GM18867 (cell line): ENCODE measurements around the gene TMEM94.
"Not testable (repeated sequence)": the region's sequence is repeated elsewhere in the genome, so short reads cannot be mapped to it uniquely, and the experiment has no call there.

ENCODE experiments used
- ATAC-seq: cut with Tn5 transposase; IDR thresholded peaks from one replicate; pipeline ENCODE4 v1.9.1; 2021; ENCODE audit warnings: mild to moderate bottlenecking, moderate library complexity; ENCODE audit not compliant: unreplicated experiment

Gene TMEM94

DNA sequence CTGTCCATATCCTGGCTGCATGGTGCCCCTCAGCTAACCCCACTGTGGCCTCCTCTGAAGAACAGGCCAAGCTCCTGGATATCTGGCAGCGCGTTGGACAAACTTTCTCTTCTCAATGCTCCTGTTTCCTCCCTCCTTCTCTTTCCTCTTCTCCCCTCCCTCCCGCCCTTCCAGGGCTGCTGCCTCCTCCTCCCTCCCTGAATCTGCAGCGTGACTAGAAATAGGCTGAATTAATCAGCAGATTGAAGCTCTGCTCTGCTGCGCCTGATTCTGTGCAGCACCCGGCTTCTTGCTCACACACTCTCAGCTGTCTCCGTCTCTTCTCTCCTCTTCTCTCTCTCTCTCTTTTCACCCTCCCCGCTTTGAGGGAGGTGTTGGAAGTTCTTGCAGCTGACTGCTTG is 19.8 kb downstream of the TMEM94 start:
- no peak for ATAC-seq

- no peak for ATAC-seq
Measured at GRCh38 chr17:75476752-75477489, 20.5 kb downstream of the TMEM94 start.

DNA sequence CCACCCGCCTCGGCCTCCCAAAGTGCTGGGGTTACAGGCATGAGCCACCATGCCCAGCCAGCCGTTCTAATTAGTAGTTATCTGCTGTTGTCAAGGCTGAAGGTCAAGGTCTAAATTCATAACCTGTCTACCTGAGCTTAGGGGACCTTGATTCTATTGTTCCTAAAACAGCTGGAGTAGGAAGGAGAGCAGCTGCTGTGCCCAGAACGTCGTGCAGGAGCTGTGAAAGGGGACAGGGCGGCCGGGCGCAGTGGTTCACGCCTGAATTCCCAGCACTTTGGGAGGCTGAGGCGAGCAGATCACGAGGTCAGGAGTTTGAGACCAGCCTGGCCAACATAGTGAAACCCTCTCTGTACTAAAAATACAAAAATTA is 21.0 kb downstream of the TMEM94 start:
- ATAC-seq, result not testable (repeated sequence)

DNA sequence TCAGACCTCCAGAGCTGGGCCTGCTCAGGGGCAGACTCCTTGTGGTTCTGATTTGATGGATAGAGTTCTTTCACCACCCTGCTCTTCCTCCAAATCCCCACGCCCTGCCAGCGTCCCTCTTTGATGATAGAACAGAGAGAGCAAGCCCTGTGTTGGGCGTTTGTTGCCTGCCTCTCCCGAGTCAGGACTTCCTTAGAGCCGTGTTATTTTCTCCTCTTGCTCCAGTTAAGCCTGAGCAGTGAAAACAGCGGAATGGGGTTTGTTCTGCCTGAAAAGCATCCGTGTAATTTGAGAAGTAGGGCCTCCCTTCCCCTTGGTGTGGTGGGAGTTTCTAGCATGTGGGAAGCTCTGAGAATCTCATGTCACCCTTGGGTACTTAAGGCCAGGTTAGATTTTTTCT is 22.1 kb downstream of the TMEM94 start:
- ATAC-seq, result no peak

DNA sequence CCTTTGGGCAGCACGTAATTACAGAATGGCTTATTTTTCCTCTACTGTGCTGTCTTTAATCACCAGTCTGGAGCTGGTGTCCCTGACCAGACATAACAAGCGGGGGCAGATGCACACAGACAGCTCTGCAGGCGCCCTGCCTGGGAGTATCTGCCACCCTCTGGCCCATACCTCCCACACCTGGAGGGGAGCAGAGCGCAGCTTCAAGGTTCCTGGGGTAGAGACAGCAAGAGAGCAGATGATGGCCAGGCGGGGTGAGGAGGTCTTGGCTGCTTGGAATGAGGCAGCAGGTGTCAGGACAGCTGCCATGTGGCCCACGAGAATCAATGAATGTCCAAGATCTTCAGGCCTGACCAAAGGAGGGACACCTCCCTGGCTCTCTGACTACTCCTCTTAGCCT is 23.8 kb downstream of the TMEM94 start:
- ATAC-seq, result no peak

DNA sequence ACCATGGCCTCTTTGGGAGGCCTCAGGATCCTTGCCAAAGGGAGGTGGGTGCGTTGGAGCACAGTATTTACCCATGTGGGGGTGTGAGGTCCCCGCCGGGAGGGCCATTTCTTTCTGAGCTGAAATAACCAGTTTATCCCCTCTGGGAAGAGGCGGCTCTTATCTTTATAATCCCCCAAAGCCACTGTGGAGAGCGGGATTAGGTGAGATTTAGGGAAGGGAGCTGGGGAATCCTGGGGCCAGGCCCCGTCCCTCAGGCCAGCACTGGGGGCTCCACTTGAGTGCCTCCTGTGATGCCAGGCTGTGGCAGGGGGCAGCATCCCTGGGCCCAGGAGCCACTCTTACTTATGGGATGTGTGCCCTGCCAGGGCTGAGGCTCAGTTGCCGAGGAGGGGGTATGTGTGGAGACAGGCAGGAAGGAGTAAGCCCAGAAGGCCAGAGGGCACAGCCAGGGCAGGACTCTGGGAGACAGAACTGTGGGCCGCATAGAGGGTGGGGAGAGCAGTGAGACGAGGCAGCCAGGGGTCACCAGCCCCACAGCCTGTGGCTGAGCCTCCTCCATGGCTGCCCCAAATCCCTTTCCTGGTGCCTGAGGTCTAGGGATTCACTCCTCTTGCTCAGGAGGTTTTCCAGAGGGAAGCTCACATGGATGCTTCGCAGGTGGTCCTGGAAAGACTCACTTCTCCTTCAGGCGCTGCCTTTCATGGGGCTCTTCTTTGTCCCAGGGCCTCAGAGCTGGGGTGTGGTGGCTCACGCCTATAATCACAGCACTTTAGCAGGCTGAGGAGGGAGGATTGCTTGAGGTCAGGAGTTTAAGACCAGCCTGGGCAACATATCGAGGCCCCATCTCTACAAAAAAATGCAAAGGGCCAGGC is 25.0 kb downstream of the TMEM94 start:
- no peak for ATAC-seq

- ATAC-seq, result no peak
Measured at GRCh38 chr17:75482098-75482942, 25.9 kb downstream of the TMEM94 start.

- ATAC-seq, result no peak
Measured at GRCh38 chr17:75485688-75486087, 29.3 kb downstream of the TMEM94 start.

DNA sequence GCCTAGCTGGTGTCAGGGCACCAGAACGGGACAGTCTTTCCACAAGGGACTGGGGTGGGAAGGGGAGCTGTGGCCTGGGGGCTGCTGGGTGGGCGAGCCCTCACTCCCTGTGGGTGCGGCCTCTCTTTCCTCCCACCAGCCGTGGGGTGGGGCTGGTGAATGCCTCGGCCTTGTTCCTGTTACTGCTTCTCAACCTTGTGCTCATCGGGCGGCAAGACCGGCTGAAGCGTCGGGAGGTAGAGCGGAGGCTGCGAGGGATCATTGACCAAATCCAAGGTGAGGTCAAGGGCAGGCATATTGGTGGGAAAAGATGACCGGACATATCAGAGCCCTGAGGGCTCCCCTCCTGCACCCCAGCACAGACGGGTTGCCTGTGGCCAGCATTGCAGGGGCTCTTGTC is 29.7 kb downstream of the TMEM94 start:
- no peak for ATAC-seq

DNA sequence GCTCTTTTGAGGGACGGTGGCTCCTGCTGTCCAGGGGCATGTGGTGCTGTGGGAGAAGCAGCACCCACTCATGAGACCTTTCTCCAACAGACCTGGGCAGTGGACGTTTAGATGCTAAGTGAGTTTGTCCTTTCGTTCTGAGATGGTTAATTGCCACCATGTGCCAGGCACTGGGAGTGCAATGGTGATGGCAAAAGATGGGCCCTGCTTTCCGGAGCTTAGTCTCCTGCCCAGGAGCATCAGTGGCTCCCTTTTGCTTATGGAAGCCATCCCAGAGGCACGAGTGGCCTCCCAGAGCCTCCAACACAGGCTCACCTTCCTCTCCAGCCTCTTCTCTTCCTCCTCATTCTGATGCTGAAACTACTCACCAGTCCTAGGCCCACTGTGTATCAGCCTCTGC is 30.5 kb downstream of the TMEM94 start:
- no peak for ATAC-seq

DNA sequence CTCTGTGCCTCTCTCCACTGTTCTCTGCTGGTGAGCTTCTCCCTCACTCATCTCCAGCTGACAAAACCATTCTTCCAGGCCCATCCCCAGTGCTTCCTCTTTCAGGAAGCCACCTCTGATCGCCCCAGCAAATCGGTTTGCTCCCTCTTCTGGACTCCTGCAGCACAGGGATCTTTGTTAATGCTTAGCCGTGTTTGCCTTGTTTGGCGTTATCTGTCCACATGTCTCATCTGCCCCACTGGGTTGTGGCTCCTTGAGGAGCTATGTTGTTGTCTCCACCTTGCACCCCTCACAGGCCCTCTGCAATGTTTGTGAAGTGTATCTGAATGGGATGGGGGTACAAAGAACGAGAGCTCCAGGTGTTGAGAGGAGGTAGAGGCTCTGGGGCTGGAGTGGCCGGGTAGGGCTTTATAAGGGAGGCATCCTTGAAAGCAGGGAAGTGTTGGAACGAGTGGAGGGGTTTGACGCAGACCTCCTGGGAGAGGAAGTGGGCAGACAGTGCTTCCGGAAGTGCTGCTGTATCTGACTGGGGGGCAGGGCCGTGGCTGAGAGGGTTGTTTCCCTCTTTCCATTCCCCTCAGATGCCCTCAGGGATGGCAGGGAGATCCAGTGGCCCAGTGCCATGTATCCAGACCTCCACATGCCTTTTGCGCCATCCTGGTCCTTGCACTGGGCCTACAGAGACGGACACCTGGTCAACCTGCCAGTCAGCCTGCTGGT is 31.1 kb downstream of the TMEM94 start:
- no peak for ATAC-seq

GRCh38 chr17:75488693-75489510 is 32.5 kb downstream of the TMEM94 start:
- no peak for ATAC-seq

- no peak for ATAC-seq
Measured at GRCh38 chr17:75489511-75489955, 33.1 kb downstream of the TMEM94 start.

GRCh38 chr17:75490173-75490743 is 33.8 kb downstream of the TMEM94 start:
- no peak for ATAC-seq

- no peak for ATAC-seq
Measured at GRCh38 chr17:75490953-75491649, 34.7 kb downstream of the TMEM94 start.

- ATAC-seq, result no peak
Measured at GRCh38 chr17:75491680-75492079, 35.2 kb downstream of the TMEM94 start.

DNA sequence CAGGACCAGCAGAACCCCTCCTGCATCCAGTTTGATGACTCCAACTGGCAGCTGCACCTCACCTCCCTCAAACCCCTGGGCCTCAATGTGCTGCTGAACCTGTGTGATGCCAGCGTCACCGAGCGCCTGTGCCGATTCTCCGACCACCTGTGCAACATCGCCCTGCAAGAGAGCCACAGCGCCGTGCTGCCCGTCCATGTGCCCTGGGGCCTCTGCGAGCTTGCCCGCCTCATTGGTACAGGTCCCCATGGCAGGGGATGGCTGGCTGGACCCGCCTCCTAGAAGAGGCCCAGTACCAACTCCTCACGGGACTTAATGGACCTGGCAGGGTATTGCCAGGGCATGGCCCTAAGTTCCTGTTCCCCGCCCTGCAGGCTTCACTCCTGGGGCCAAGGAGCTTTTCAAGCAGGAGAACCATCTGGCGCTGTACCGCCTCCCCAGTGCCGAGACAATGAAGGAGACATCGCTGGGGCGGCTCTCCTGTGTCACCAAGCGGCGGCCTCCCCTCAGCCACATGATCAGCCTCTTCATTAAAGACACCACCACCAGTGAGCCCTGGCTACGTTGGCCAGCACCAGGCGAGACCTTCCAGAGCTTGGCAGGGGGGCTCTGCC is 36.2 kb downstream of the TMEM94 start:
- ATAC-seq, result no peak

- no peak for ATAC-seq
Measured at GRCh38 chr17:75493476-75494129, 37.2 kb downstream of the TMEM94 start.
